HepG2 (cell line): ENCODE results near the gene MYH3.

Source experiments
- JUN ChIP-seq: sonication (generic); formaldehyde crosslinking; IDR thresholded peaks from 2 replicates; pipeline ENCODE4 v1.4.0; 2020; ENCODE audit warnings: mild to moderate bottlenecking, missing genetic modification reagents
- KAT8 ChIP-seq: IDR thresholded peaks from 2 replicates; pipeline ENCODE4 v1.6.1; 2016; ENCODE audit warnings: missing genetic modification reagents, missing compliant biosample characterization
- RBFOX2 ChIP-seq: fragments of 200-400 bp; formaldehyde crosslinking; IDR thresholded peaks from 2 replicates; pipeline ENCODE4 v1.6.1; 2017; ENCODE audit warnings: low read depth, mild to moderate bottlenecking, low read length
- SMAD1 ChIP-seq: sonication (generic); formaldehyde crosslinking; IDR thresholded peaks from 2 replicates; pipeline ENCODE4 v1.4.0; 2020; ENCODE audit warnings: missing genetic modification reagents, low read depth, mild to moderate bottlenecking, borderline replicate concordance
- TGIF2 ChIP-seq: IDR thresholded peaks from 2 replicates; pipeline ENCODE4 v1.6.1; 2016; ENCODE audit warnings: control low read depth, missing compliant biosample characterization
- ZNF782 ChIP-seq: sonication (generic); formaldehyde crosslinking; IDR thresholded peaks from 2 replicates; pipeline ENCODE4 v1.4.0; 2020; ENCODE audit warnings: missing genetic modification reagents, mild to moderate bottlenecking, borderline replicate concordance
- TF ChIP-seq, protein P1 (sequence below): sonication (generic); formaldehyde crosslinking; IDR thresholded peaks from 2 replicates; pipeline ENCODE4 v1.5.0; 2020; ENCODE audit warnings: mild to moderate bottlenecking, missing genetic modification reagents, moderate library complexity
- TF ChIP-seq, protein P2 (sequence below): sonication (generic); formaldehyde crosslinking; IDR thresholded peaks from 2 replicates; pipeline ENCODE4 v1.8.0; 2022; ENCODE audit warnings: missing genetic modification reagents, mild to moderate bottlenecking, moderate library complexity, borderline replicate concordance

DNA sequence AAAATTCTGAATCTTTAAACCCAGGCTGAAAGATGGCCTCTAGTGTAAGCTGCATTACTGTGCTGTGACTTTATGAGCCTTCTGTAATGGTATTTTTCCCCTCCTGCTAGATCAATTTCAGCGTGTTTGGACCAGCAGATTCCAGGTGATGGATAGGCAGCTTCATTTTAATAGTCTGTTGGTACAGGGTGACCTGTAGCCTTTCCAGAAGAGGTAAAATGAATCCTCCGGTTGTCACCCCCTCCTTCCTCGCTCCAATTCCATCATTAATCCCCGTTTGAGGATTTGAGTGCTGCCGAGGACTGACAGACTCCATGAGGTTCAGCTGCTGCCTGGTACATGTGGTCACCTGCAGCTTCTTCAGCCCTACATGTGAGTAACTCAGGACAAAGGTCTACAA lies 48.9 kb downstream of the MYH3 start:
- no peak for TF ChIP-seq SMAD1 (CRISPR knock-in tag)
- TF ChIP-seq JUN (CRISPR knock-in tag): no peak
- TF ChIP-seq RBFOX2: no peak
- TF ChIP-seq KAT8 (CRISPR knock-in tag): no peak
- TF ChIP-seq TGIF2 (CRISPR knock-in tag): no peak
- TF ChIP-seq ZNF782: no peak
- TF ChIP-seq, protein P1, sequence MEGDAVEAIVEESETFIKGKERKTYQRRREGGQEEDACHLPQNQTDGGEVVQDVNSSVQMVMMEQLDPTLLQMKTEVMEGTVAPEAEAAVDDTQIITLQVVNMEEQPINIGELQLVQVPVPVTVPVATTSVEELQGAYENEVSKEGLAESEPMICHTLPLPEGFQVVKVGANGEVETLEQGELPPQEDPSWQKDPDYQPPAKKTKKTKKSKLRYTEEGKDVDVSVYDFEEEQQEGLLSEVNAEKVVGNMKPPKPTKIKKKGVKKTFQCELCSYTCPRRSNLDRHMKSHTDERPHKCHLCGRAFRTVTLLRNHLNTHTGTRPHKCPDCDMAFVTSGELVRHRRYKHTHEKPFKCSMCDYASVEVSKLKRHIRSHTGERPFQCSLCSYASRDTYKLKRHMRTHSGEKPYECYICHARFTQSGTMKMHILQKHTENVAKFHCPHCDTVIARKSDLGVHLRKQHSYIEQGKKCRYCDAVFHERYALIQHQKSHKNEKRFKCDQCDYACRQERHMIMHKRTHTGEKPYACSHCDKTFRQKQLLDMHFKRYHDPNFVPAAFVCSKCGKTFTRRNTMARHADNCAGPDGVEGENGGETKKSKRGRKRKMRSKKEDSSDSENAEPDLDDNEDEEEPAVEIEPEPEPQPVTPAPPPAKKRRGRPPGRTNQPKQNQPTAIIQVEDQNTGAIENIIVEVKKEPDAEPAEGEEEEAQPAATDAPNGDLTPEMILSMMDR (CRISPR knock-in tag): no peak
- TF ChIP-seq, protein P2, sequence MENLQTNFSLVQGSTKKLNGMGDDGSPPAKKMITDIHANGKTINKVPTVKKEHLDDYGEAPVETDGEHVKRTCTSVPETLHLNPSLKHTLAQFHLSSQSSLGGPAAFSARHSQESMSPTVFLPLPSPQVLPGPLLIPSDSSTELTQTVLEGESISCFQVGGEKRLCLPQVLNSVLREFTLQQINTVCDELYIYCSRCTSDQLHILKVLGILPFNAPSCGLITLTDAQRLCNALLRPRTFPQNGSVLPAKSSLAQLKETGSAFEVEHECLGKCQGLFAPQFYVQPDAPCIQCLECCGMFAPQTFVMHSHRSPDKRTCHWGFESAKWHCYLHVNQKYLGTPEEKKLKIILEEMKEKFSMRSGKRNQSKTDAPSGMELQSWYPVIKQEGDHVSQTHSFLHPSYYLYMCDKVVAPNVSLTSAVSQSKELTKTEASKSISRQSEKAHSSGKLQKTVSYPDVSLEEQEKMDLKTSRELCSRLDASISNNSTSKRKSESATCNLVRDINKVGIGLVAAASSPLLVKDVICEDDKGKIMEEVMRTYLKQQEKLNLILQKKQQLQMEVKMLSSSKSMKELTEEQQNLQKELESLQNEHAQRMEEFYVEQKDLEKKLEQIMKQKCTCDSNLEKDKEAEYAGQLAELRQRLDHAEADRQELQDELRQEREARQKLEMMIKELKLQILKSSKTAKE (CRISPR knock-in tag): no peak
